Measurements from ENCODE around the gene UGT2B11. TPM values are rescaled to one million over a fixed set of nuclear protein-coding genes. Genes with fewer than 3 reads are reported as not detected.
"Not testable (repeated sequence)": the region's sequence is repeated elsewhere in the genome, so short reads cannot be mapped to it uniquely, and the experiment has no call there.

Gene UGT2B11
- total RNA-seq, result not detected in 2 replicates

- Histone ChIP-seq H3K4me3 (ENCODE audit: low read depth, low read length) (no peak within 1 kb of the TSS), H3K27me3 (ENCODE audit: control insufficient read depth, insufficient read depth, low read length) (no peaks in the 10 kb centered on the region), H3K36me3 (ENCODE audit: control insufficient read depth, insufficient read depth, low read length) (no peaks in the 10 kb centered on the region)
- TF ChIP-seq CTCF (IDR thresholded peaks at IDR 0.05; ENCODE audit: insufficient read depth, low read length, poor library complexity, severe bottlenecking), result no peak
- DNase-seq (ENCODE audit: low read depth), result no peak
Observed at GRCh38 chr4:69214716-69215115, at the start of gene UGT2B11. TSS of gene UGT2B11 (minus strand) at chr4:69214748. CDS start at chr4:69214722, 26 bp downstream.

GRCh38 chr4:69253147-69253772, 38.7 kb upstream of the UGT2B11 start:
- not testable (repeated sequence) for H3K27me3 ChIP-seq (ENCODE audit: control insufficient read depth, insufficient read depth, low read length); H3K4me3 ChIP-seq (ENCODE audit: low read depth, low read length); H3K36me3 ChIP-seq (ENCODE audit: control insufficient read depth, insufficient read depth, low read length); DNase-seq (ENCODE audit: low read depth)

GRCh38 chr4:69250884-69251283, 36.3 kb upstream of the UGT2B11 start:
- not testable (repeated sequence) for DNase-seq (ENCODE audit: low read depth); H3K4me3 ChIP-seq (ENCODE audit: low read depth, low read length); H3K36me3 ChIP-seq (ENCODE audit: control insufficient read depth, insufficient read depth, low read length); H3K27me3 ChIP-seq (ENCODE audit: control insufficient read depth, insufficient read depth, low read length)

- DNase-seq (ENCODE audit: low read depth); H3K27me3 ChIP-seq (ENCODE audit: control insufficient read depth, insufficient read depth, low read length); H3K4me3 ChIP-seq (ENCODE audit: low read depth, low read length); H3K36me3 ChIP-seq (ENCODE audit: control insufficient read depth, insufficient read depth, low read length): not testable (repeated sequence)
Observed at GRCh38 chr4:69242562-69243240, 28.2 kb upstream of the UGT2B11 start.

GRCh38 chr4:69241746-69242145, 27.2 kb upstream of the UGT2B11 start:
- not testable (repeated sequence) for H3K4me3 ChIP-seq (ENCODE audit: low read depth, low read length); DNase-seq (ENCODE audit: low read depth); H3K27me3 ChIP-seq (ENCODE audit: control insufficient read depth, insufficient read depth, low read length); H3K36me3 ChIP-seq (ENCODE audit: control insufficient read depth, insufficient read depth, low read length)

- not testable (repeated sequence) for H3K4me3 ChIP-seq (ENCODE audit: low read depth, low read length); DNase-seq (ENCODE audit: low read depth); H3K27me3 ChIP-seq (ENCODE audit: control insufficient read depth, insufficient read depth, low read length); H3K36me3 ChIP-seq (ENCODE audit: control insufficient read depth, insufficient read depth, low read length)
Observed at GRCh38 chr4:69240787-69241186, 26.2 kb upstream of the UGT2B11 start.

- Histone ChIP-seq H3K4me3 (ENCODE audit: low read depth, low read length) (no peak overlapping the region), H3K27me3 (ENCODE audit: control insufficient read depth, insufficient read depth, low read length) (no peaks in the 10 kb centered on the region), H3K36me3 (ENCODE audit: control insufficient read depth, insufficient read depth, low read length) (no peaks in the 10 kb centered on the region)
- no peak for DNase-seq (ENCODE audit: low read depth)
- no peak for TF ChIP-seq CTCF (IDR thresholded peaks at IDR 0.05; ENCODE audit: insufficient read depth, low read length, poor library complexity, severe bottlenecking)
Observed at GRCh38 chr4:69239557-69240168, 25.1 kb upstream of the UGT2B11 start.

- no peak for DNase-seq (ENCODE audit: low read depth)
- H3K4me3 ChIP-seq (ENCODE audit: low read depth, low read length), result no peak overlapping the region
- H3K27me3 ChIP-seq (ENCODE audit: control insufficient read depth, insufficient read depth, low read length), result no peaks in the 10 kb centered on the region
- no peaks in the 10 kb centered on the region for H3K36me3 ChIP-seq (ENCODE audit: control insufficient read depth, insufficient read depth, low read length)
- TF ChIP-seq CTCF (IDR thresholded peaks at IDR 0.05; ENCODE audit: insufficient read depth, low read length, poor library complexity, severe bottlenecking), result no peak
Observed at GRCh38 chr4:69239092-69239491, 24.5 kb upstream of the UGT2B11 start.

All from kidney epithelial cell (primary cell).